HepG2 (cell line): ENCODE data around the gene ZSCAN31. TPM values are rescaled to one million over a fixed set of nuclear protein-coding genes. Genes with fewer than 3 reads are reported as not detected.

Source experiments
- ATF7-NPFF ChIP-seq: sonication (generic); formaldehyde crosslinking; IDR thresholded peaks from 2 replicates; pipeline ENCODE4 v1.8.1; 2023; ENCODE audit warnings: mild to moderate bottlenecking, low read depth, missing genetic modification reagents, moderate library complexity
- BHLHE40 ChIP-seq: IDR thresholded peaks from 2 replicates; pipeline ENCODE4 v1.6.1; 2011; ENCODE audit warnings: low read length, improper control_type of control experiment
- CENPX ChIP-seq: sonication (generic); formaldehyde crosslinking; IDR thresholded peaks from 2 replicates; pipeline ENCODE4 v1.9.0; 2021; ENCODE audit warnings: mild to moderate bottlenecking, missing genetic modification reagents, moderate library complexity
- DBP ChIP-seq: sonication (generic); formaldehyde crosslinking; IDR thresholded peaks from 2 replicates; pipeline ENCODE4 v1.4.0; 2020; ENCODE audit warnings: missing genetic modification reagents; ENCODE audit errors: not compliant biosample characterization
- DDIT3 ChIP-seq: sonication (generic); formaldehyde crosslinking; IDR thresholded peaks from 2 replicates; pipeline ENCODE4 v1.4.0; 2020; ENCODE audit warnings: mild to moderate bottlenecking, missing genetic modification reagents
- E2F2 ChIP-seq: sonication (generic); formaldehyde crosslinking; IDR thresholded peaks from 2 replicates; pipeline ENCODE4 v1.4.0; 2020; ENCODE audit warnings: missing genetic modification reagents, borderline replicate concordance
- HOXA9 ChIP-seq: sonication (generic); formaldehyde crosslinking; IDR thresholded peaks from 2 replicates; pipeline ENCODE4 v1.8.1; 2022; ENCODE audit warnings: missing genetic modification reagents, mild to moderate bottlenecking, moderate library complexity, borderline replicate concordance
- MEF2D ChIP-seq: sonication (generic); formaldehyde crosslinking; IDR thresholded peaks from 2 replicates; pipeline ENCODE4 v1.5.1; 2020; ENCODE audit warnings: mild to moderate bottlenecking, missing genetic modification reagents
- MEIS2 ChIP-seq: sonication (generic); formaldehyde crosslinking; IDR thresholded peaks from 2 replicates; pipeline ENCODE4 v1.9.0; 2021; ENCODE audit warnings: mild to moderate bottlenecking, missing genetic modification reagents
- MLX ChIP-seq: IDR thresholded peaks from 2 replicates; pipeline ENCODE4 v1.6.1; 2016
- NCOA1 ChIP-seq: sonication (generic); formaldehyde crosslinking; IDR thresholded peaks from 2 replicates; pipeline ENCODE4 v1.9.0; 2021; ENCODE audit warnings: missing genetic modification reagents
- NFIB ChIP-seq: sonication (generic); formaldehyde crosslinking; IDR thresholded peaks from 2 replicates; pipeline ENCODE4 v1.9.0; 2021; ENCODE audit warnings: missing genetic modification reagents, mild to moderate bottlenecking, borderline replicate concordance
- POLR2AphosphoS2 ChIP-seq: IDR thresholded peaks from 2 replicates; pipeline ENCODE4 v1.6.1; 2011; ENCODE audit warnings: low read depth, low read length, improper control_type of control experiment
- SRSF4 ChIP-seq: fragments of 200-400 bp; formaldehyde crosslinking; IDR thresholded peaks from one replicate; pipeline ENCODE4 v1.6.1; 2018; ENCODE audit warnings: mild to moderate bottlenecking, low read depth, low read length, moderate library complexity; ENCODE audit not compliant: poor library complexity, severe bottlenecking
- TCF12 ChIP-seq, 2 experiments: fragments of 450-650 bp in 1 of 2; sonication (generic) in 1 of 2; formaldehyde crosslinking in 1 of 2; IDR thresholded peaks; 2 replicates each; pipeline versions ENCODE4 v1.6.1 to v1.8.0; 2017 to 2022; ENCODE audit warnings: antibody characterized with exemption in 1 of 2, mild to moderate bottlenecking in 1 of 2, missing genetic modification reagents in 1 of 2, moderate library complexity in 1 of 2
- TFDP2 ChIP-seq: sonication (generic); formaldehyde crosslinking; IDR thresholded peaks from 2 replicates; pipeline ENCODE4 v1.4.0; 2020; ENCODE audit warnings: missing genetic modification reagents
- UBTF ChIP-seq: sonication (generic); formaldehyde crosslinking; IDR thresholded peaks from 2 replicates; pipeline ENCODE4 v1.4.0; 2020; ENCODE audit warnings: mild to moderate bottlenecking, missing genetic modification reagents
- ZNF24 ChIP-seq: fragments of 450-650 bp; IDR thresholded peaks from 2 replicates; pipeline ENCODE4 v1.6.1; 2017; ENCODE audit warnings: antibody characterized with exemption, mild to moderate bottlenecking
- ZNF496 ChIP-seq: sonication (generic); formaldehyde crosslinking; IDR thresholded peaks from 2 replicates; pipeline ENCODE4 v1.8.1; 2023; ENCODE audit warnings: mild to moderate bottlenecking, moderate library complexity, missing genetic modification reagents; ENCODE audit not compliant: insufficient replicate concordance
- ZNF543 ChIP-seq: sonication (generic); formaldehyde crosslinking; IDR thresholded peaks from 2 replicates; pipeline ENCODE4 v1.4.0; 2020; ENCODE audit warnings: mild to moderate bottlenecking, missing genetic modification reagents
- ZNF589 ChIP-seq: sonication (generic); formaldehyde crosslinking; conservative IDR thresholded peaks from 2 replicates; pipeline ENCODE4 v1.8.0; 2022; ENCODE audit warnings: mild to moderate bottlenecking, moderate library complexity, missing genetic modification reagents
- ZNF761 ChIP-seq: sonication (generic); formaldehyde crosslinking; conservative IDR thresholded peaks from 2 replicates; pipeline ENCODE4 v1.4.0; 2020; ENCODE audit warnings: mild to moderate bottlenecking, missing genetic modification reagents
- ZNF792 ChIP-seq: IDR thresholded peaks from 2 replicates; pipeline ENCODE4 v1.6.1; 2016
- polyA plus RNA-seq, 8 experiments: library from polyadenylated mRNA; depleted of rRNA in 3 of 8; stranded (reverse) in 7 of 8; unstranded in 1 of 8; fragments of >200 nt; fragmentation: Illumina TruSeq in 4 of 8; extraction: Trizol in 4 of 8; gene quantifications; 2 replicates each; pipeline versions ENCODE4 v1.2.1 to v1.2.3, GENCODE V29; 2011 to 2016; ENCODE audit warnings: low read depth in 4 of 8, missing spikeins in 1 of 8, mixed read lengths in 1 of 8; ENCODE audit not compliant: insufficient read depth in 1 of 8
- total RNA-seq, 5 experiments: library from RNA; depleted of rRNA; stranded (reverse); fragments of >200 nt; fragmentation: Illumina TruSeq; extraction: Trizol; gene quantifications; 2 replicates each; pipeline ENCODE4 v1.2.3, GENCODE V29; 2016; ENCODE audit warnings: low read depth in 1 of 5

Gene ZSCAN31
- total and polyA plus RNA-seq, 2 of the 13 experiments (the other 11 are each of a cell fraction or from before 2014, with no cell fraction given), result 5.3 to 6.2 TPM

- TF ChIP-seq ZNF589, result no peak; the same call in 1 of the 2 replicates
- peak; percentile 84; the same call in 1 of the 2 replicates for TF ChIP-seq MEIS2 (CRISPR knock-in tag)
- TF ChIP-seq DBP, result no peak
- TF ChIP-seq NCOA1 (CRISPR knock-in tag), result no peak
- 0 out of 2 replicates have a peak, but pooled peaks have one; percentile 72 for TF ChIP-seq ATF7-NPFF (CRISPR knock-in tag)
- no peak for TF ChIP-seq SRSF4
- TF ChIP-seq ZNF24, result no peak
- peak; percentile 69 for TF ChIP-seq ZNF792 (CRISPR knock-in tag)
- TF ChIP-seq TCF12 (IDR thresholded peaks at IDR 0.05), result no peak
- TF ChIP-seq TCF12 (CRISPR knock-in tag; IDR thresholded peaks at IDR 0.05), result no peak
- TF ChIP-seq ZNF761 (CRISPR knock-in tag), result peak; percentile 94
- TF ChIP-seq E2F2 (CRISPR knock-in tag), result 0 out of 2 replicates have a peak, but pooled peaks have one; percentile 6
- no peak for TF ChIP-seq BHLHE40
- peak; percentile 86; the same call in 1 of the 2 replicates for TF ChIP-seq MEF2D (CRISPR knock-in tag)
- no peak for TF ChIP-seq ZNF496 (CRISPR knock-in tag)
- TF ChIP-seq TFDP2 (CRISPR knock-in tag), result peak; percentile 59
- TF ChIP-seq MLX (CRISPR knock-in tag), result peak; percentile 11; the same call in 1 of the 2 replicates
- TF ChIP-seq POLR2AphosphoS2, result peak; percentile 80; the same call in 1 of the 2 replicates
- no peak for TF ChIP-seq DDIT3 (CRISPR knock-in tag)
- TF ChIP-seq UBTF, result peak; percentile 59
- peak; percentile 59; the same call in 1 of the 2 replicates for TF ChIP-seq ZNF543 (CRISPR knock-in tag)
- TF ChIP-seq HOXA9 (CRISPR knock-in tag), result no peak
- no peak for TF ChIP-seq CENPX (CRISPR knock-in tag)
- TF ChIP-seq NFIB (CRISPR knock-in tag), result no peak
These were observed at the start of gene ZSCAN31 (continued) for GRCh38 chr6:28335564-28336283.
